Activated T-helper 17 cell treated with anti-CD3 and anti-CD28 coated beads, Interleukin-2, amount 50 U/mL, for 72 hours (primary cell): Measurements from ENCODE around the gene MDM4. TPM values are rescaled to one million over a fixed set of nuclear protein-coding genes. Genes with fewer than 3 reads are reported as not detected.
"Not testable (repeated sequence)": the region's sequence is repeated elsewhere in the genome, so short reads cannot be mapped to it uniquely, and the experiment has no call there.

Experiments used
- ATAC-seq: fragments of 150-1000 bp; cut with Tn5 transposase; replicated peaks from 2 replicates; pipeline ENCODE4 v1.10.0; 2021; ENCODE audit warnings: mild to moderate bottlenecking, moderate library complexity
- H3K27ac Mint-ChIP-seq: one replicate; pipeline ENCODE4 v1.8.0; 2022; ENCODE audit warnings: mixed read lengths
- H3K27me3 Mint-ChIP-seq: one replicate; pipeline ENCODE4 v1.8.0; 2022; ENCODE audit warnings: mixed read lengths
- H3K36me3 Mint-ChIP-seq: one replicate; pipeline ENCODE4 v1.8.0; 2022; ENCODE audit warnings: low read depth, mild to moderate bottlenecking, mixed read lengths
- H3K4me1 Mint-ChIP-seq: one replicate; pipeline ENCODE4 v1.8.0; 2022; ENCODE audit warnings: mixed read lengths
- H3K4me3 Mint-ChIP-seq: one replicate; pipeline ENCODE4 v1.8.0; 2022; ENCODE audit warnings: mild to moderate bottlenecking, mixed read lengths
- H3K9me3 Mint-ChIP-seq: one replicate; pipeline ENCODE4 v1.8.0; 2022; ENCODE audit warnings: mixed read lengths
- total RNA-seq, 2 donors: library from RNA; stranded (reverse); gene quantifications; one replicate each; pipeline ENCODE4 v1.2.3, GENCODE V29; 2022

MDM4 gene
- total RNA-seq, 2 donors from 2014 or later: 71.3 to 130 TPM

GRCh38 chr1:204521941-204522521, 5.8 kb downstream of the MDM4 start:
- Mint-ChIP-seq H3K36me3 (peaks cover 88% of the 10 kb centered on the region), H3K4me1 (peaks cover 43% of the 10 kb centered on the region)
- ATAC-seq: not testable (repeated sequence)

GRCh38 chr1:204523605-204524215, 7.5 kb downstream of the MDM4 start:
- peak overlapping the region; percentile 72 for H3K27ac Mint-ChIP-seq
- H3K9me3 Mint-ChIP-seq: no peaks in the 10 kb centered on the region
- peak; percentile 64 for ATAC-seq
- peaks cover 36% of the 10 kb centered on the region for H3K4me1 Mint-ChIP-seq
- H3K4me3 Mint-ChIP-seq: peak overlapping the region; percentile 49
- H3K27me3 Mint-ChIP-seq: no peaks in the 10 kb centered on the region
- peaks cover 90% of the 10 kb centered on the region for H3K36me3 Mint-ChIP-seq

More at GRCh38 chr1:204521941-204522521, 5.8 kb downstream of the MDM4 start:
- peak overlapping the region; percentile 23 for H3K4me3 Mint-ChIP-seq
- not testable (repeated sequence) for H3K27me3 Mint-ChIP-seq, H3K27ac Mint-ChIP-seq, H3K9me3 Mint-ChIP-seq

- Mint-ChIP-seq H3K27me3 (no peaks in the 10 kb centered on the region), H3K9me3 (no peaks in the 10 kb centered on the region), H3K27ac (peak overlapping the region; percentile 67), H3K4me1 (peaks cover 28% of the 10 kb centered on the region), H3K36me3 (peaks cover 86% of the 10 kb centered on the region), H3K4me3 (peak overlapping the region; percentile 46)
- ATAC-seq: peak; percentile 49
Measured at GRCh38 chr1:204524986-204525385, 8.8 kb downstream of the MDM4 start.

- no peaks in the 10 kb centered on the region for H3K9me3 Mint-ChIP-seq
- H3K36me3 Mint-ChIP-seq: peaks cover 93% of the 10 kb centered on the region
- H3K4me1 Mint-ChIP-seq: peaks cover 16% of the 10 kb centered on the region
- H3K27me3 Mint-ChIP-seq: no peaks in the 10 kb centered on the region
- no peak for ATAC-seq
- H3K27ac Mint-ChIP-seq: no peak overlapping the region
- no peak overlapping the region for H3K4me3 Mint-ChIP-seq
Measured at GRCh38 chr1:204528241-204528640, 12.0 kb downstream of the MDM4 start.

- no peak for ATAC-seq
- Mint-ChIP-seq H3K9me3 (no peaks in the 10 kb centered on the region), H3K36me3 (peaks cover 93% of the 10 kb centered on the region), H3K4me1 (peaks cover 15% of the 10 kb centered on the region), H3K27me3 (no peaks in the 10 kb centered on the region), H3K27ac (no peak overlapping the region), H3K4me3 (no peak overlapping the region)
Measured at GRCh38 chr1:204528677-204529076, 12.5 kb downstream of the MDM4 start.

- H3K27ac Mint-ChIP-seq: no peak overlapping the region
- no peak for ATAC-seq
- no peaks in the 10 kb centered on the region for H3K27me3 Mint-ChIP-seq
- peaks cover 10% of the 10 kb centered on the region for H3K4me1 Mint-ChIP-seq
- peaks cover 94% of the 10 kb centered on the region for H3K36me3 Mint-ChIP-seq
- H3K4me3 Mint-ChIP-seq: no peak overlapping the region
- no peaks in the 10 kb centered on the region for H3K9me3 Mint-ChIP-seq
Measured at GRCh38 chr1:204529371-204529895, 13.2 kb downstream of the MDM4 start.

GRCh38 chr1:204530932-204531331, 14.7 kb downstream of the MDM4 start:
- H3K27me3 Mint-ChIP-seq: no peaks in the 10 kb centered on the region
- H3K27ac Mint-ChIP-seq: peak overlapping the region; percentile 71
- no peak overlapping the region for H3K4me3 Mint-ChIP-seq
- peaks cover 5% of the 10 kb centered on the region for H3K4me1 Mint-ChIP-seq
- peaks cover 94% of the 10 kb centered on the region for H3K36me3 Mint-ChIP-seq
- ATAC-seq: peak; percentile 65
- no peaks in the 10 kb centered on the region for H3K9me3 Mint-ChIP-seq

GRCh38 chr1:204532832-204533231, 16.6 kb downstream of the MDM4 start:
- Mint-ChIP-seq H3K9me3 (no peaks in the 10 kb centered on the region), H3K4me3 (no peak overlapping the region), H3K4me1 (peaks cover 10% of the 10 kb centered on the region), H3K27ac (peak overlapping the region; percentile 10), H3K36me3 (peaks cover 94% of the 10 kb centered on the region), H3K27me3 (no peaks in the 10 kb centered on the region)
- ATAC-seq: no peak

GRCh38 chr1:204541626-204542025, 25.4 kb downstream of the MDM4 start:
- H3K27ac Mint-ChIP-seq: peak overlapping the region; percentile 6
- no peak overlapping the region for H3K4me3 Mint-ChIP-seq
- H3K27me3 Mint-ChIP-seq: no peaks in the 10 kb centered on the region
- peaks cover 97% of the 10 kb centered on the region for H3K36me3 Mint-ChIP-seq
- ATAC-seq: no peak
- no peaks in the 10 kb centered on the region for H3K9me3 Mint-ChIP-seq
- H3K4me1 Mint-ChIP-seq: peaks cover 33% of the 10 kb centered on the region

- ATAC-seq: peak; percentile 98
- Mint-ChIP-seq H3K36me3 (peaks cover 97% of the 10 kb centered on the region), H3K4me3 (peak overlapping the region; percentile 70), H3K27ac (peak overlapping the region; percentile 91), H3K9me3 (no peaks in the 10 kb centered on the region), H3K4me1 (peaks cover 26% of the 10 kb centered on the region), H3K27me3 (no peaks in the 10 kb centered on the region)
Measured at GRCh38 chr1:204544321-204544720, 28.1 kb downstream of the MDM4 start.

- Mint-ChIP-seq H3K4me1 (peaks cover 26% of the 10 kb centered on the region), H3K4me3 (peak overlapping the region; percentile 70), H3K9me3 (no peaks in the 10 kb centered on the region), H3K27me3 (no peaks in the 10 kb centered on the region), H3K27ac (peak overlapping the region; percentile 91), H3K36me3 (peaks cover 97% of the 10 kb centered on the region)
- ATAC-seq: no peak
Measured at GRCh38 chr1:204545202-204545601, 29.0 kb downstream of the MDM4 start.

GRCh38 chr1:204545881-204546280, 29.7 kb downstream of the MDM4 start:
- Mint-ChIP-seq H3K4me3 (peak overlapping the region; percentile 70), H3K27ac (peak overlapping the region; percentile 91), H3K4me1 (peaks cover 26% of the 10 kb centered on the region), H3K27me3 (no peaks in the 10 kb centered on the region), H3K9me3 (no peaks in the 10 kb centered on the region), H3K36me3 (peaks cover 97% of the 10 kb centered on the region)
- no peak for ATAC-seq

- Mint-ChIP-seq H3K36me3 (peaks cover 97% of the 10 kb centered on the region), H3K27me3 (no peaks in the 10 kb centered on the region), H3K9me3 (no peaks in the 10 kb centered on the region), H3K27ac (no peak overlapping the region), H3K4me3 (no peak overlapping the region), H3K4me1 (peaks cover 26% of the 10 kb centered on the region)
- ATAC-seq: no peak
Measured at GRCh38 chr1:204548265-204548664, 32.1 kb downstream of the MDM4 start.

- Mint-ChIP-seq H3K4me1 (peaks cover 21% of the 10 kb centered on the region), H3K27ac (no peak overlapping the region), H3K36me3 (peaks cover 97% of the 10 kb centered on the region), H3K9me3 (no peaks in the 10 kb centered on the region), H3K4me3 (no peak overlapping the region), H3K27me3 (no peaks in the 10 kb centered on the region)
- ATAC-seq: no peak
Measured at GRCh38 chr1:204549313-204549712, 33.1 kb downstream of the MDM4 start.

GRCh38 chr1:204550926-204551325, 34.7 kb downstream of the MDM4 start:
- H3K27ac Mint-ChIP-seq: no peak overlapping the region
- H3K9me3 Mint-ChIP-seq: no peaks in the 10 kb centered on the region
- no peak for ATAC-seq
- peaks cover 94% of the 10 kb centered on the region for H3K36me3 Mint-ChIP-seq
- H3K4me1 Mint-ChIP-seq: peaks cover 7% of the 10 kb centered on the region
- no peaks in the 10 kb centered on the region for H3K27me3 Mint-ChIP-seq
- H3K4me3 Mint-ChIP-seq: no peak overlapping the region
